Stromal cell of bone marrow (primary cell): ENCODE measurements around the gene PSAPL1.

Experiments
- DNase-seq: peaks from one replicate; pipeline ENCODE4 v3.0.0-alpha.2; 2012; ENCODE audit warnings: low read depth

Gene PSAPL1

GRCh38 chr4:7418131-7418943 lies 16.4 kb downstream of the PSAPL1 start:
- DNase-seq = no peak

GRCh38 chr4:7417639-7418038 lies 17.1 kb downstream of the PSAPL1 start:
- no peak for DNase-seq

- no peak for DNase-seq
Observed at GRCh38 chr4:7416745-7417432, 17.8 kb downstream of the PSAPL1 start.

GRCh38 chr4:7415927-7416686 lies 18.6 kb downstream of the PSAPL1 start:
- no peak for DNase-seq

GRCh38 chr4:7414736-7415510 lies 19.8 kb downstream of the PSAPL1 start:
- no peak for DNase-seq

- DNase-seq = no peak
Observed at GRCh38 chr4:7414046-7414445, 20.7 kb downstream of the PSAPL1 start.

GRCh38 chr4:7412554-7412912 lies 22.2 kb downstream of the PSAPL1 start:
- no peak for DNase-seq

GRCh38 chr4:7411896-7412553 lies 22.7 kb downstream of the PSAPL1 start:
- no peak for DNase-seq

GRCh38 chr4:7411491-7411890 lies 23.2 kb downstream of the PSAPL1 start:
- no peak for DNase-seq

- no peak for DNase-seq
Observed at GRCh38 chr4:7410446-7410845, 24.3 kb downstream of the PSAPL1 start.

GRCh38 chr4:7408166-7408565 lies 26.6 kb downstream of the PSAPL1 start:
- DNase-seq = no peak

GRCh38 chr4:7403001-7403400 lies 31.7 kb downstream of the PSAPL1 start:
- DNase-seq = no peak

- no peak for DNase-seq
Observed at GRCh38 chr4:7402526-7402925, 32.2 kb downstream of the PSAPL1 start.

GRCh38 chr4:7400671-7401298 lies 33.9 kb downstream of the PSAPL1 start:
- DNase-seq = no peak

GRCh38 chr4:7399440-7400234 lies 35.1 kb downstream of the PSAPL1 start:
- no peak for DNase-seq

- no peak for DNase-seq
Observed at GRCh38 chr4:7398788-7399439, 35.8 kb downstream of the PSAPL1 start.

- no peak for DNase-seq
Observed at GRCh38 chr4:7398104-7398423, 36.7 kb downstream of the PSAPL1 start.

- DNase-seq = no peak
Observed at GRCh38 chr4:7397206-7398103, 37.3 kb downstream of the PSAPL1 start.
